Stimulated activated CD4-positive, alpha-beta T cell treated with anti-CD3 and anti-CD28 coated beads, Interleukin-4, amount 100 ng/mL, for 24 hours (primary cell): Measurements from ENCODE around the gene KLHL8.

Experiments used
- DNase-seq: peaks from one replicate; pipeline ENCODE4 v3.0.0-alpha.2; 2020

KLHL8 gene

DNA sequence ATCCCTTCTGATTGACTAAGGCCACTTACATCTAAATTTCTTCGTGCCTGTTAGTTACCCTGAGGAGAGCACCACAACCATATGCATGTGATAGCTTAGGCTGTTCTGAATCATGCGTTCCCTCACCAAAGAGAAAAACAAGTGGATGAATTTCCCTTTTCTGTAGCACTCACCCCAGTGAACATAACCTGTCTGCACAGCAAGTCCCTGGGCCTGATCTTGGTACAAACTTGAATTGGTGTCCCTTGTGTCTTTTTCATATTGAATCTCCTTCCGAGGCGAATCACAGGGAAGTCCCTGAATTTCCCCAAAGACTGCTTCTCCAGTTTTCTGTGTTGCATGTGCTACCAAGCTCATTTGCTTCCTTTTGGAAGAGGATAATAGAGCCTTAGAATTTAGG is 100.4 kb downstream of the KLHL8 start:
- DNase-seq = no peak

DNA sequence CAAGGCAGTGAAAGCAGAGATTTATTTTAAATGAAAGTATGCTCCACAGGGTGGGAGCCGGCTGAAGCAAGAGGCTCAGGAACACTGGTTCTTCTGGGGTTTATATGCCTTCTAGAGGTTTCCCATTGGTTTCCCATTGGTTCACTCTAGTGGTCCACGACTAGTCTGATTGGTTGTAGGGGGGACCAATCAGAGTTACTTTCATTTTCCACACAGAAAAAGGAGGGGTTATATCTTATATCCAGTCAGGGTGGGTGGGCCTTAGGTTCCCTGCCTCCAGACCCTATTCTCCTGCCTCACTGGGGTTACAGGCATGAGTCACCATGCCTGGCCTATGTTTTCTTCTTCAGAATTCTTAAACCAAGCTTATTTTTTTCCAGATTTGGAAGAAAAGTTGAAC is 101.6 kb downstream of the KLHL8 start:
- DNase-seq = no peak

- DNase-seq = no peak
These were observed 102.0 kb downstream of the KLHL8 start for GRCh38 chr4:87118421-87118820.

- no peak for DNase-seq
These were observed 102.7 kb downstream of the KLHL8 start for GRCh38 chr4:87117732-87118075.

GRCh38 chr4:87117051-87117731 is 103.2 kb downstream of the KLHL8 start:
- DNase-seq = no peak

- no peak for DNase-seq
These were observed 104.2 kb downstream of the KLHL8 start for GRCh38 chr4:87116231-87116630.

DNA sequence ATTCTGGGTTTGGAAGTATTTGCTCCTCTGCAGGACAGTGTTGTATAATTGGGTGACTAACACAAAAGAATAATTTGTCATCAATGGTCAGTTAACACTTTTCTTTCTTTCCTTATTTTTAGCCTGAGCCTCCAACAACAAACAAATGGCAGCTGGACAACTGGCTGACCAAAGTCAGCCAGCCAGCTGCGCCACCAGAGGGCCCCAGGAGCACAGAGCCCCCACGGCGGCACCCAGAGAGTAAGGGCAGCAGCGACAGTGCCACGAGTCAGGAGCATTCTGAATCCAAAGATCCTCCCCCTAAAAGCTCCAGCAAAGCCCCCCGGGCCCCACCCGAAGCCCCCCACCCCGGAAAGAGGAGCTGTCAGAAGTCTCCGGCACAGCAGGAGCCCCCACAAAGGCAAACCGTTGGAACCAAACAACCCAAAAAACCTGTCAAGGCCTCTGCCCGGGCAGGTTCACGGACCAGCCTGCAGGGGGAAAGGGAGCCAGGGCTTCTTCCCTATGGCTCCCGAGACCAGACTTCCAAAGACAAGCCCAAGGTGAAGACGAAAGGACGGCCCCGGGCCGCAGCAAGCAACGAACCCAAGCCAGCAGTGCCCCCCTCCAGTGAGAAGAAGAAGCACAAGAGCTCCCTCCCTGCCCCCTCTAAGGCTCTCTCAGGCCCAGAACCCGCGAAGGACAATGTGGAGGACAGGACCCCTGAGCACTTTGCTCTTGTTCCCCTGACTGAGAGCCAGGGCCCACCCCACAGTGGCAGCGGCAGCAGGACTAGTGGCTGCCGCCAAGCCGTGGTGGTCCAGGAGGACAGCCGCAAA is 106.0 kb downstream of the KLHL8 start:
- no peak for DNase-seq

DNA sequence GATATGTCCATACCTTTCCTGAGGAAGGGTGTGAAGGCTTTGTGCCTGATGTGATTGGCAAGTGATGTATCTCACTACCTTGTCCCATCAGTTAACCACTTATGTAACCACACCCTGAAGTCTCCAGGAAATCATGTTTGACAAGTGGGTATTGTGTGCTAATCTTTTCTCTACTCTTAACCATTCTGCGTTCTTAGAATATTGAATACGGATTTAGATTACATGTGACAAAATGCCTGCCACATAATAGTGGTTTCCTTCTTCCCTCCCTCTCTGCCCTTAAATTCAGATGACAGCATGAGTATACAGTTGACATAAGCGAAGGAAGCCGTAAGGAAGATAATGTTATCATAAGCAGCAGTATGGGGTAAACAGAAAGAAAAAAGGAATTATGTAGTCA is 108.4 kb downstream of the KLHL8 start:
- DNase-seq = no peak
